Adrenal gland (tissue), 12 donors: ENCODE results near the gene DHX29. TPM values are rescaled to one million over a fixed set of nuclear protein-coding genes. Genes with fewer than 3 reads are reported as not detected.

Source experiments
- DNase-seq, 7 donors: peaks; one replicate each; pipeline ENCODE4 v3.0.0-alpha.2; 2019 to 2020
- H3K27ac ChIP-seq, 5 donors: fragments of 200-600 bp; sonication (generic) in 4 of 5; 1 replicate in 3 of 5; 2 replicates in 2 of 5; pipeline versions ENCODE4 v1.5.1 to v1.8.0; 2016 to 2020; ENCODE audit warnings: mild to moderate bottlenecking in 1 of 5
- H3K27me3 ChIP-seq: fragments of 200-600 bp; 2 replicates; pipeline ENCODE4 v1.8.0; 2021
- H3K36me3 ChIP-seq, 2 donors: fragments of 200-600 bp; replicated peaks in 1 of 2; 1 replicate in 1 of 2; 2 replicates in 1 of 2; pipeline versions ENCODE4 v1.5.1 to v1.8.0; 2018 to 2022
- H3K4me1 ChIP-seq, 2 donors: fragments of 200-600 bp; replicated peaks in 1 of 2; 1 replicate in 1 of 2; 2 replicates in 1 of 2; pipeline versions ENCODE4 v1.5.1 to v1.8.0; 2018 to 2021
- H3K4me3 ChIP-seq, 4 donors: fragments of 200-600 bp; sonication (generic) in 3 of 4; one replicate each; pipeline ENCODE4 v1.5.1; 2016 to 2018
- H3K9me3 ChIP-seq, 3 donors: fragments of 200-600 bp; sonication (generic) in 1 of 3; replicated peaks in 1 of 3; 1 replicate in 2 of 3; 2 replicates in 1 of 3; pipeline versions ENCODE4 v1.5.1 to v1.8.0; 2016 to 2021
- CTCF ChIP-seq, 6 experiments: fragments of 450-650 bp in 4 of 6; fragments of 200-600 bp in 2 of 6; sonication (generic) in 1 of 6; IDR thresholded peaks; 1 replicate in 5 of 6; 2 replicates in 1 of 6; pipeline versions ENCODE4 v1.5.1 to v1.8.0; 2016 to 2021; ENCODE audit warnings: antibody characterized with exemption in 6 of 6, mild to moderate bottlenecking in 2 of 6, moderate library complexity in 1 of 6
- POLR2A ChIP-seq, 2 donors: fragments of 450-650 bp; IDR thresholded peaks; one replicate each; pipeline ENCODE4 v1.6.1; 2017; ENCODE audit warnings: antibody characterized with exemption in 2 of 2, mild to moderate bottlenecking in 2 of 2, moderate library complexity in 1 of 2
- WGBS, 4 donors: extraction: QIAGEN DNeasy Blood & Tissue Kit in 2 of 4; methylation state at CpG; one replicate each; pipeline versions ENCODE4 v1.1.5 to v1.1.7; 2013 to 2017; 5-methylcytosine and 5-hydroxymethylcytosine counted together
- intact Hi-C, 2 donors: fragments of 100-400 bp; cut with DNase I; formaldehyde crosslinking; loops; one replicate each; pipeline versions ENCODE4 v1.14.1 to v1.15.0; 2022 to 2023
- polyA plus RNA-seq, 3 donors: library from polyadenylated mRNA; stranded (reverse); fragments of 200-250 nt in 2 of 3; fragments of 350-450 nt in 1 of 3; fragmentation: Illumina TruSeq in 1 of 3; extraction: RNeasy Lipid Tissue Mini Kit (QIAGEN cat#74804) in 1 of 3; gene quantifications; one replicate each; pipeline ENCODE4 v1.2.3, GENCODE V29; 2013 to 2014
- total RNA-seq, 9 donors: library from RNA; depleted of rRNA in 4 of 9; stranded (reverse); fragments of >200 nt in 4 of 9; fragments of 120-200 nt in 1 of 9; fragmentation: NEBNext Ultra II Directional in 1 of 9; extraction: Animal tissue kit (Norgen Biotek cat#: 25700) in 1 of 9; gene quantifications; one replicate each; pipeline versions ENCODE4 v1.1.0 to v1.2.4, GENCODE V29; 2013 to 2023
- donor health status: healthy with polysubstance abuse.
- donor health status: Bipolar disorder and iron deficiency.
- donor health status: DM: yes; HTN: yes; CAD: no.
- donor health status: DM: no; HTN: no; CAD: no.
- donor health status: DM: no; HTN: no; CAD: no.
- donor health status: DM: yes; HTN: yes; CAD: no.

DHX29 gene
- total and polyA plus RNA-seq, 12 donors, result 6.7 to 34.9 (median 24.8) TPM

DNA sequence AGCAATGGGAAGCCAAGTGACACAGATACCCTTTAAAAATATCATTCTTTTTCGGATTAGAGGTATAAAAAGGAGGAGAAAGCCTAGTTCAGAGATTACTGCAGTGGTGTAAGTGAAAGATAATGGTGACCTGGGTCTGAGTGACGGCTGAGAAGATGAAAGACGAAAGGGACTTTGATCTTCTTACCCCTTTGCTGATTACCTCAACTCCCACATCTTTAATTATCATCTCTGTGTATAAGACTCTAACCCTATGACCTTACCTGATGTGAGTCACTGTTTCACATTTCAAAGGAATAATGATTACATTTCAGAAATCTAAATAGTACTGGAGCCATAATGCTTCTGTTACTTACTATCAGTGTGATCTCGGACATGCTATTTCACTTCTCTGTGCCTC lies 52.7 kb downstream of the DHX29 start:
- TF ChIP-seq POLR2A (IDR thresholded peaks at IDR 0.05), result no peak
- TF ChIP-seq CTCF (IDR thresholded peaks at IDR 0.05), result no peak
- WGBS, 4 donors, result 94 to 97% (median 95%) methylated on average over 4 of the region's 4 CpGs
- Histone ChIP-seq H3K27ac (no peak overlapping the region), H3K9me3 (no peaks in the 10 kb centered on the region), H3K27me3 (no peaks in the 10 kb centered on the region), H3K4me1 (no peaks in the 10 kb centered on the region), H3K36me3 (peaks cover 0 to 34% of the 10 kb centered on the region in 2 donors), H3K4me3 (no peak overlapping the region)
- no peak for DNase-seq
- intact Hi-C loops, result no loop called here

DNA sequence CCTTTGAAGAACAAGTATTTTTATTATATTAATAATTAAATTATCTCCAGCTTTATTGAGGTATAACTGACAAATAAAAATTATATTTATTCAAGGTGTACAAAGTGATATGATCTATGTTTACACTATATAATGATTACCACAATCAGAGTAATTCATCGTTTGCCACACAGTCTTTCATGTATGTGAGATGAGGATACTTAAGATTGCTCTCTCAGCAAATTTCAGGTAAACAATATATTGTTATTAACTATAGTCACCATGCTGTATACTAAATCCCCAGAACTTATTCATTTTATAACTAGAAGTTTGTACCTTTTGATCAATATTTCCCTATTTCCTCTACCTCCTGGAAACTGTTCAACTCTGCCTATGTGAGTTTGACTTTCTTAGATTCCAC lies 57.4 kb downstream of the DHX29 start:
- Histone ChIP-seq H3K27me3 (no peaks in the 10 kb centered on the region), H3K27ac (no peak overlapping the region), H3K4me3 (no peak overlapping the region), H3K4me1 (no peaks in the 10 kb centered on the region), H3K36me3 (peaks cover 0 to 4% of the 10 kb centered on the region in 2 donors), H3K9me3 (no peaks in the 10 kb centered on the region)
- DNase-seq, result no peak
- intact Hi-C loops, result no loop called here
- WGBS, 4 donors, result 79 to 92% (median 87%) methylated on average over 1 of the region's 1 CpG
- TF ChIP-seq POLR2A (IDR thresholded peaks at IDR 0.05) (no peak), CTCF (IDR thresholded peaks at IDR 0.05) (no peak)

GRCh38 chr5:55241746-55242145 lies 65.7 kb downstream of the DHX29 start:
- H3K27ac ChIP-seq, result no peak overlapping the region
- WGBS, 4 donors, result 69 to 79% (median 72%) methylated on average over 4 of the region's 4 CpGs
- no peaks in the 10 kb centered on the region for H3K27me3 ChIP-seq
- DNase-seq, result no peak
- no peak overlapping the region for H3K4me3 ChIP-seq
- intact Hi-C loops, result no loop called here
- H3K4me1 ChIP-seq, result no peaks in the 10 kb centered on the region
- no peak for TF ChIP-seq CTCF (IDR thresholded peaks at IDR 0.05)
- TF ChIP-seq POLR2A (IDR thresholded peaks at IDR 0.05), result no peak
- H3K9me3 ChIP-seq, result no peaks in the 10 kb centered on the region
- H3K36me3 ChIP-seq, result no peaks in the 10 kb centered on the region

DNA sequence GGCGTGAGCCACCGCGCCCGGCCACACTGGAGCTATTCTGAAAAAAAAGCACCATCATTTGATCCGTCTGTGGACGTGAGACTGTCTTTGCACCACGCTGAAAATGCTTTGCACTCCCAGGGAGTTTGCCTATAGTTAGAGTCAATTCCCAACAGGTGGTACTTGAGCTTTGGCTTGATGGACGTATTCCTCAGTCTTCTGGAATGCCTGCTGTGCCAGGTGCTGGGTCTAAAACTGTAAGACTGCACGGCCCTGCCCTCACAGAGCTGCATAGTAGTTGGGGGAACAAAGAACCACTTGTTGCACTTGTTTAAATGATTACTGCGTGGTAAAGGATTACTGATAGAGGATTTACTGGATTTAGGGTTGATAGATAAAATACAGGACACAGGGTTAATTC lies 70.7 kb downstream of the DHX29 start:
- H3K27me3 ChIP-seq, result peaks cover 6% of the 10 kb centered on the region
- intact Hi-C loops, result no loop called here
- H3K4me1 ChIP-seq, result peaks cover 18 to 26% of the 10 kb centered on the region in 2 donors
- no peaks in the 10 kb centered on the region for H3K9me3 ChIP-seq
- 77 to 85% (median 82%) methylated on average over 10 of the region's 10 CpGs for WGBS, 4 donors
- no peak overlapping the region for H3K4me3 ChIP-seq
- DNase-seq, result no peak
- TF ChIP-seq CTCF (IDR thresholded peaks at IDR 0.05), result no peak
- no peak for TF ChIP-seq POLR2A (IDR thresholded peaks at IDR 0.05)
- H3K36me3 ChIP-seq, result no peaks in the 10 kb centered on the region
- H3K27ac ChIP-seq, result no peak overlapping the region
